ENCODE data around the gene HNF4A. TPM values are rescaled to one million over a fixed set of nuclear protein-coding genes. Genes with fewer than 3 reads are reported as not detected.
A peak's percentile ranks its signal among the peaks of the same experiment; 100 is the strongest.

The HNF4A gene
- total and polyA plus RNA-seq, 2 of the 13 experiments (the other 11 are each of a cell fraction or from before 2014, with no cell fraction given): 80.9 to 169 TPM

DNA sequence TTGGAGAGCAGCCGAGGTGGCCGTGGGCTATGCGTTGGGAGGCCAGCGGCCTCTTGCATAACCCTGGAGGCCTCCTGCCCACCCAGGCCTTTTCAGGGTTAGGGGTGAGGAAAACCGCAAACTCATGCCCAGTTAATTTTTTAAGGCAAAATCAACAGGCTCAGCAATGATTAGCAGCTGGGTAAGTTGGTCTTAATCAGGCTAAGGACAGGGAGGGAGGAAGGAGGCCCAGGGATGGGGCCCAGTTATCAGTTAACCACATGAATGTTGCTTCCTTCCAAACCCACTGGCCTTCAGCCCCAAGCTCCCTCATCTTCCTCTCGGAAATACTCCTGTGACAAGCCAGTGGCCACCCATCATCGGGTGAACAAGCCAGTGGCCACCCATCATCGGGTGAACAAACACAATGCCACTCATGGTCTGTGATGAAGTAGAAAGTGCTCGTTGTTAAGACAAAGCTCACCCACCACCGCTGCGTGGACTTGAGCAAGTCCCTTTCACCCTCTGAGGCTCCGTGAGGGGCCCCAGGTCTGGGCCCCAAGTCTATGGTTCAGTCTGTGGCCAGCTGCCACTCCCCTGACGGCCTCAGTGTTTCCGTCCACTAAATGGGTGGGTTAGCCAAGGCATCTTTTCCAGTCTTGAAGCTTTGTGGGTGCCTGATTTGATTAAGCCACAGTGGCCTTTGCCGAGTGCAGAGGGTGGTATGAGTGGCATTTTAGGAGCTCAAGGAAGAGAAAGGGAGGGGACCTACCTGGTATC lies 39.4 kb downstream of the HNF4A start (continued):
- TF ChIP-seq, protein P1, sequence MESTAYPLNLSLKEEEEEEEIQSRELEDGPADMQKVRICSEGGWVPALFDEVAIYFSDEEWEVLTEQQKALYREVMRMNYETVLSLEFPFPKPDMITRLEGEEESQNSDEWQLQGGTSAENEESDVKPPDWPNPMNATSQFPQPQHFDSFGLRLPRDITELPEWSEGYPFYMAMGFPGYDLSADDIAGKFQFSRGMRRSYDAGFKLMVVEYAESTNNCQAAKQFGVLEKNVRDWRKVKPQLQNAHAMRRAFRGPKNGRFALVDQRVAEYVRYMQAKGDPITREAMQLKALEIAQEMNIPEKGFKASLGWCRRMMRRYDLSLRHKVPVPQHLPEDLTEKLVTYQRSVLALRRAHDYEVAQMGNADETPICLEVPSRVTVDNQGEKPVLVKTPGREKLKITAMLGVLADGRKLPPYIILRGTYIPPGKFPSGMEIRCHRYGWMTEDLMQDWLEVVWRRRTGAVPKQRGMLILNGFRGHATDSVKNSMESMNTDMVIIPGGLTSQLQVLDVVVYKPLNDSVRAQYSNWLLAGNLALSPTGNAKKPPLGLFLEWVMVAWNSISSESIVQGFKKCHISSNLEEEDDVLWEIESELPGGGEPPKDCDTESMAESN (CRISPR knock-in tag; conservative IDR thresholded peaks at IDR 0.05): peak; percentile 92
- TF ChIP-seq KAT2B (IDR thresholded peaks at IDR 0.05; ENCODE audit: borderline replicate concordance, low read depth, low read length): no peak
- TF ChIP-seq, protein P2, sequence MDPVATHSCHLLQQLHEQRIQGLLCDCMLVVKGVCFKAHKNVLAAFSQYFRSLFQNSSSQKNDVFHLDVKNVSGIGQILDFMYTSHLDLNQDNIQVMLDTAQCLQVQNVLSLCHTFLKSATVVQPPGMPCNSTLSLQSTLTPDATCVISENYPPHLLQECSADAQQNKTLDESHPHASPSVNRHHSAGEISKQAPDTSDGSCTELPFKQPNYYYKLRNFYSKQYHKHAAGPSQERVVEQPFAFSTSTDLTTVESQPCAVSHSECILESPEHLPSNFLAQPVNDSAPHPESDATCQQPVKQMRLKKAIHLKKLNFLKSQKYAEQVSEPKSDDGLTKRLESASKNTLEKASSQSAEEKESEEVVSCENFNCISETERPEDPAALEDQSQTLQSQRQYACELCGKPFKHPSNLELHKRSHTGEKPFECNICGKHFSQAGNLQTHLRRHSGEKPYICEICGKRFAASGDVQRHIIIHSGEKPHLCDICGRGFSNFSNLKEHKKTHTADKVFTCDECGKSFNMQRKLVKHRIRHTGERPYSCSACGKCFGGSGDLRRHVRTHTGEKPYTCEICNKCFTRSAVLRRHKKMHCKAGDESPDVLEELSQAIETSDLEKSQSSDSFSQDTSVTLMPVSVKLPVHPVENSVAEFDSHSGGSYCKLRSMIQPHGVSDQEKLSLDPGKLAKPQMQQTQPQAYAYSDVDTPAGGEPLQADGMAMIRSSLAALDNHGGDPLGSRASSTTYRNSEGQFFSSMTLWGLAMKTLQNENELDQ (CRISPR knock-in tag; IDR thresholded peaks at IDR 0.05; ENCODE audit: borderline replicate concordance): no peak; the same call in 1 of the 2 replicates
- TF ChIP-seq, protein P3, sequence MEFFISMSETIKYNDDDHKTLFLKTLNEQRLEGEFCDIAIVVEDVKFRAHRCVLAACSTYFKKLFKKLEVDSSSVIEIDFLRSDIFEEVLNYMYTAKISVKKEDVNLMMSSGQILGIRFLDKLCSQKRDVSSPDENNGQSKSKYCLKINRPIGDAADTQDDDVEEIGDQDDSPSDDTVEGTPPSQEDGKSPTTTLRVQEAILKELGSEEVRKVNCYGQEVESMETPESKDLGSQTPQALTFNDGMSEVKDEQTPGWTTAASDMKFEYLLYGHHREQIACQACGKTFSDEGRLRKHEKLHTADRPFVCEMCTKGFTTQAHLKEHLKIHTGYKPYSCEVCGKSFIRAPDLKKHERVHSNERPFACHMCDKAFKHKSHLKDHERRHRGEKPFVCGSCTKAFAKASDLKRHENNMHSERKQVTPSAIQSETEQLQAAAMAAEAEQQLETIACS (CRISPR knock-in tag; IDR thresholded peaks at IDR 0.05): no peak
- TF ChIP-seq, protein P4, sequence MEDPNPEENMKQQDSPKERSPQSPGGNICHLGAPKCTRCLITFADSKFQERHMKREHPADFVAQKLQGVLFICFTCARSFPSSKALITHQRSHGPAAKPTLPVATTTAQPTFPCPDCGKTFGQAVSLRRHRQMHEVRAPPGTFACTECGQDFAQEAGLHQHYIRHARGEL (CRISPR knock-in tag; IDR thresholded peaks at IDR 0.05): no peak; the same call in 1 of the 2 replicates
- TF ChIP-seq, protein P5, sequence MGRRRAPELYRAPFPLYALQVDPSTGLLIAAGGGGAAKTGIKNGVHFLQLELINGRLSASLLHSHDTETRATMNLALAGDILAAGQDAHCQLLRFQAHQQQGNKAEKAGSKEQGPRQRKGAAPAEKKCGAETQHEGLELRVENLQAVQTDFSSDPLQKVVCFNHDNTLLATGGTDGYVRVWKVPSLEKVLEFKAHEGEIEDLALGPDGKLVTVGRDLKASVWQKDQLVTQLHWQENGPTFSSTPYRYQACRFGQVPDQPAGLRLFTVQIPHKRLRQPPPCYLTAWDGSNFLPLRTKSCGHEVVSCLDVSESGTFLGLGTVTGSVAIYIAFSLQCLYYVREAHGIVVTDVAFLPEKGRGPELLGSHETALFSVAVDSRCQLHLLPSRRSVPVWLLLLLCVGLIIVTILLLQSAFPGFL (CRISPR knock-in tag; IDR thresholded peaks at IDR 0.05): no peak
- no peak for TF ChIP-seq RBAK (CRISPR knock-in tag; IDR thresholded peaks at IDR 0.05)
- TF ChIP-seq ZBTB7A (CRISPR knock-in tag; IDR thresholded peaks at IDR 0.05): peak; percentile 99
- TF ChIP-seq NFYB (CRISPR knock-in tag; IDR thresholded peaks at IDR 0.05): no peak; the same call in 1 of the 2 replicates
- TF ChIP-seq, protein P6, sequence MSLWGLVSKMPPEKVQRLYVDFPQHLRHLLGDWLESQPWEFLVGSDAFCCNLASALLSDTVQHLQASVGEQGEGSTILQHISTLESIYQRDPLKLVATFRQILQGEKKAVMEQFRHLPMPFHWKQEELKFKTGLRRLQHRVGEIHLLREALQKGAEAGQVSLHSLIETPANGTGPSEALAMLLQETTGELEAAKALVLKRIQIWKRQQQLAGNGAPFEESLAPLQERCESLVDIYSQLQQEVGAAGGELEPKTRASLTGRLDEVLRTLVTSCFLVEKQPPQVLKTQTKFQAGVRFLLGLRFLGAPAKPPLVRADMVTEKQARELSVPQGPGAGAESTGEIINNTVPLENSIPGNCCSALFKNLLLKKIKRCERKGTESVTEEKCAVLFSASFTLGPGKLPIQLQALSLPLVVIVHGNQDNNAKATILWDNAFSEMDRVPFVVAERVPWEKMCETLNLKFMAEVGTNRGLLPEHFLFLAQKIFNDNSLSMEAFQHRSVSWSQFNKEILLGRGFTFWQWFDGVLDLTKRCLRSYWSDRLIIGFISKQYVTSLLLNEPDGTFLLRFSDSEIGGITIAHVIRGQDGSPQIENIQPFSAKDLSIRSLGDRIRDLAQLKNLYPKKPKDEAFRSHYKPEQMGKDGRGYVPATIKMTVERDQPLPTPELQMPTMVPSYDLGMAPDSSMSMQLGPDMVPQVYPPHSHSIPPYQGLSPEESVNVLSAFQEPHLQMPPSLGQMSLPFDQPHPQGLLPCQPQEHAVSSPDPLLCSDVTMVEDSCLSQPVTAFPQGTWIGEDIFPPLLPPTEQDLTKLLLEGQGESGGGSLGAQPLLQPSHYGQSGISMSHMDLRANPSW (CRISPR knock-in tag; IDR thresholded peaks at IDR 0.05; ENCODE audit: borderline replicate concordance): peak; percentile 99
- no peak; the same call in 1 of the 2 replicates for TF ChIP-seq RAD21 (CRISPR knock-in tag; IDR thresholded peaks at IDR 0.05)
- TF ChIP-seq, protein P7, sequence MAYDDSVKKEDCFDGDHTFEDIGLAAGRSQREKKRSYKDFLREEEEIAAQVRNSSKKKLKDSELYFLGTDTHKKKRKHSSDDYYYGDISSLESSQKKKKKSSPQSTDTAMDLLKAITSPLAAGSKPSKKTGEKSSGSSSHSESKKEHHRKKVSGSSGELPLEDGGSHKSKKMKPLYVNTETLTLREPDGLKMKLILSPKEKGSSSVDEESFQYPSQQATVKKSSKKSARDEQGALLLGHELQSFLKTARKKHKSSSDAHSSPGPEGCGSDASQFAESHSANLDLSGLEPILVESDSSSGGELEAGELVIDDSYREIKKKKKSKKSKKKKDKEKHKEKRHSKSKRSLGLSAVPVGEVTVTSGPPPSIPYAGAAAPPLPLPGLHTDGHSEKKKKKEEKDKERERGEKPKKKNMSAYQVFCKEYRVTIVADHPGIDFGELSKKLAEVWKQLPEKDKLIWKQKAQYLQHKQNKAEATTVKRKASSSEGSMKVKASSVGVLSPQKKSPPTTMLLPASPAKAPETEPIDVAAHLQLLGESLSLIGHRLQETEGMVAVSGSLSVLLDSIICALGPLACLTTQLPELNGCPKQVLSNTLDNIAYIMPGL (CRISPR knock-in tag; IDR thresholded peaks at IDR 0.05; ENCODE audit: borderline replicate concordance in 1 of 2, low read depth in 1 of 2): peak in 1 of 2 experiments; percentile 66; a peak in 3 of 4 replicates
- peak; percentile 62 for TF ChIP-seq FOXP1 (IDR thresholded peaks at IDR 0.05)
- peak; percentile 99; the same call in 1 of the 2 replicates for TF ChIP-seq FOXP1 (CRISPR knock-in tag; IDR thresholded peaks at IDR 0.05)
- TF ChIP-seq ZNF660 (CRISPR knock-in tag; IDR thresholded peaks at IDR 0.05; ENCODE audit: borderline replicate concordance, low read depth): no peak
- TF ChIP-seq, protein P8, sequence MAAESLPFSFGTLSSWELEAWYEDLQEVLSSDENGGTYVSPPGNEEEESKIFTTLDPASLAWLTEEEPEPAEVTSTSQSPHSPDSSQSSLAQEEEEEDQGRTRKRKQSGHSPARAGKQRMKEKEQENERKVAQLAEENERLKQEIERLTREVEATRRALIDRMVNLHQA (CRISPR knock-in tag; IDR thresholded peaks at IDR 0.05): no peak
